Midbrain (tissue), 1 donor: ENCODE data around the gene PRKCZ.
"Not testable (repeated sequence)": the region's sequence is repeated elsewhere in the genome, so short reads cannot be mapped to it uniquely, and the experiment has no call there.

Experiments used
- DNase-seq: peaks from one replicate; lab custom pipeline; 2025; lab: John Stamatoyannopoulos, UW

PRKCZ gene

GRCh38 chr1:2103266-2103900 is 53.2 kb downstream of the PRKCZ start:
- no peak for DNase-seq

GRCh38 chr1:2103901-2104590 is 53.8 kb downstream of the PRKCZ start:
- no peak for DNase-seq

- DNase-seq = no peak
These were observed 54.6 kb downstream of the PRKCZ start for GRCh38 chr1:2104621-2105427.

GRCh38 chr1:2105781-2106524 is 55.7 kb downstream of the PRKCZ start:
- DNase-seq = no peak

- no peak for DNase-seq
These were observed 56.6 kb downstream of the PRKCZ start for GRCh38 chr1:2106659-2107405.

GRCh38 chr1:2107586-2108212 is 57.5 kb downstream of the PRKCZ start:
- no peak for DNase-seq

- no peak for DNase-seq
These were observed 58.1 kb downstream of the PRKCZ start for GRCh38 chr1:2108213-2108876.

- DNase-seq = no peak
These were observed 58.8 kb downstream of the PRKCZ start for GRCh38 chr1:2108877-2109580.

- no peak for DNase-seq
These were observed 59.4 kb downstream of the PRKCZ start for GRCh38 chr1:2109581-2110021.

- DNase-seq = no peak
These were observed 60.1 kb downstream of the PRKCZ start for GRCh38 chr1:2110191-2110737.

- no peak for DNase-seq
These were observed 60.8 kb downstream of the PRKCZ start for GRCh38 chr1:2110738-2111673.

GRCh38 chr1:2111674-2112035 is 61.4 kb downstream of the PRKCZ start:
- no peak for DNase-seq

GRCh38 chr1:2112280-2112701 is 62.1 kb downstream of the PRKCZ start:
- DNase-seq = no peak

- DNase-seq = no peak
These were observed 63.5 kb downstream of the PRKCZ start for GRCh38 chr1:2113620-2114135.

- DNase-seq = not testable (repeated sequence)
These were observed 64.4 kb downstream of the PRKCZ start for GRCh38 chr1:2114635-2115007.

- DNase-seq = no peak
These were observed 64.9 kb downstream of the PRKCZ start for GRCh38 chr1:2115008-2115641.

- DNase-seq = no peak
These were observed 65.6 kb downstream of the PRKCZ start for GRCh38 chr1:2115702-2116341.
